Endothelial cell (in vitro differentiated cells): ENCODE data around the gene STAT5A. TPM values are rescaled to one million over a fixed set of nuclear protein-coding genes. Genes with fewer than 3 reads are reported as not detected.
A peak's percentile ranks its signal among the peaks of the same experiment; 100 is the strongest.

Experiments used
- DNase-seq: peaks from one replicate; pipeline ENCODE4 v3.0.0; 2021; ENCODE audit warnings: low spot score
- H3K27ac Mint-ChIP-seq: one replicate; pipeline ENCODE4 v1.8.0; 2021; ENCODE audit warnings: mixed read lengths, inconsistent platforms; ENCODE audit not compliant: unreplicated experiment
- H3K27me3 Mint-ChIP-seq: one replicate; pipeline ENCODE4 v1.8.0; 2021; ENCODE audit warnings: mild to moderate bottlenecking, moderate library complexity, mixed read lengths, inconsistent platforms; ENCODE audit not compliant: unreplicated experiment
- H3K36me3 Mint-ChIP-seq: one replicate; pipeline ENCODE4 v1.8.0; 2021; ENCODE audit warnings: mild to moderate bottlenecking, low read depth, mixed read lengths, inconsistent platforms; ENCODE audit not compliant: unreplicated experiment
- H3K4me1 Mint-ChIP-seq: one replicate; pipeline ENCODE4 v1.8.0; 2021; ENCODE audit warnings: mild to moderate bottlenecking, mixed read lengths, inconsistent platforms; ENCODE audit not compliant: unreplicated experiment
- H3K4me3 Mint-ChIP-seq: one replicate; pipeline ENCODE4 v1.8.0; 2021; ENCODE audit warnings: mild to moderate bottlenecking, mixed read lengths, inconsistent platforms; ENCODE audit not compliant: unreplicated experiment
- H3K9me3 Mint-ChIP-seq: one replicate; pipeline ENCODE4 v1.8.0; 2021; ENCODE audit warnings: mixed read lengths, inconsistent platforms; ENCODE audit not compliant: unreplicated experiment
- total RNA-seq: library from RNA; stranded (reverse); fragmentation: NEBNext Ultra II Directional; extraction: Animal tissue kit (Norgen Biotek cat#: 25700); gene quantifications from one replicate; pipeline ENCODE4 v1.2.1, GENCODE V29; 2021; ENCODE audit not compliant: unreplicated experiment
- TF ChIP-seq, protein P1 (sequence below): fragments of 200-600 bp; sonication (generic); IDR thresholded peaks from one replicate; pipeline ENCODE4 v1.5.0; 2021; ENCODE audit warnings: antibody characterized with exemption; ENCODE audit not compliant: unreplicated experiment

The STAT5A gene
- total RNA-seq, 1 donor from 2014 or later: 67.2 TPM

GRCh38 chr17:42271006-42271778 is 17.1 kb upstream of the STAT5A start:
- TF ChIP-seq, protein P1, sequence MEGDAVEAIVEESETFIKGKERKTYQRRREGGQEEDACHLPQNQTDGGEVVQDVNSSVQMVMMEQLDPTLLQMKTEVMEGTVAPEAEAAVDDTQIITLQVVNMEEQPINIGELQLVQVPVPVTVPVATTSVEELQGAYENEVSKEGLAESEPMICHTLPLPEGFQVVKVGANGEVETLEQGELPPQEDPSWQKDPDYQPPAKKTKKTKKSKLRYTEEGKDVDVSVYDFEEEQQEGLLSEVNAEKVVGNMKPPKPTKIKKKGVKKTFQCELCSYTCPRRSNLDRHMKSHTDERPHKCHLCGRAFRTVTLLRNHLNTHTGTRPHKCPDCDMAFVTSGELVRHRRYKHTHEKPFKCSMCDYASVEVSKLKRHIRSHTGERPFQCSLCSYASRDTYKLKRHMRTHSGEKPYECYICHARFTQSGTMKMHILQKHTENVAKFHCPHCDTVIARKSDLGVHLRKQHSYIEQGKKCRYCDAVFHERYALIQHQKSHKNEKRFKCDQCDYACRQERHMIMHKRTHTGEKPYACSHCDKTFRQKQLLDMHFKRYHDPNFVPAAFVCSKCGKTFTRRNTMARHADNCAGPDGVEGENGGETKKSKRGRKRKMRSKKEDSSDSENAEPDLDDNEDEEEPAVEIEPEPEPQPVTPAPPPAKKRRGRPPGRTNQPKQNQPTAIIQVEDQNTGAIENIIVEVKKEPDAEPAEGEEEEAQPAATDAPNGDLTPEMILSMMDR: no peak
- no peak overlapping the region for H3K4me3 Mint-ChIP-seq
- no peaks in the 10 kb centered on the region for H3K36me3 Mint-ChIP-seq
- no peak for DNase-seq
- peaks cover 4% of the 10 kb centered on the region for H3K27me3 Mint-ChIP-seq
- H3K27ac Mint-ChIP-seq: no peak overlapping the region
- H3K4me1 Mint-ChIP-seq: peaks cover 31% of the 10 kb centered on the region
- H3K9me3 Mint-ChIP-seq: no peaks in the 10 kb centered on the region

DNA sequence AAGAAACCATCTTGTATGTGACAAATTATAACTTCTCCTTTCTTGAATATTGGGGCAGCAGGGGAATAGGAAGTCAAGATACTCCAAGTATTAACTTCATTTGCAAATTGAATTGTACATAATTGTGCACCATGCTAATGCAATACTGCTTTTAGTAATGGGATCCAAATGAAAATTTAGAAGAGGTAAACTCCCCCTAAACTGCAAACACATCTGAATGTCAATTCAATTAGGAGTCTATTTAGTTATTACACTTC is 16.6 kb upstream of the STAT5A start:
- Mint-ChIP-seq H3K4me1 (peaks cover 31% of the 10 kb centered on the region), H3K36me3 (no peaks in the 10 kb centered on the region), H3K27me3 (peaks cover 4% of the 10 kb centered on the region), H3K9me3 (no peaks in the 10 kb centered on the region), H3K27ac (no peak overlapping the region), H3K4me3 (no peak overlapping the region)
- TF ChIP-seq, protein P1: no peak
- no peak for DNase-seq

DNA sequence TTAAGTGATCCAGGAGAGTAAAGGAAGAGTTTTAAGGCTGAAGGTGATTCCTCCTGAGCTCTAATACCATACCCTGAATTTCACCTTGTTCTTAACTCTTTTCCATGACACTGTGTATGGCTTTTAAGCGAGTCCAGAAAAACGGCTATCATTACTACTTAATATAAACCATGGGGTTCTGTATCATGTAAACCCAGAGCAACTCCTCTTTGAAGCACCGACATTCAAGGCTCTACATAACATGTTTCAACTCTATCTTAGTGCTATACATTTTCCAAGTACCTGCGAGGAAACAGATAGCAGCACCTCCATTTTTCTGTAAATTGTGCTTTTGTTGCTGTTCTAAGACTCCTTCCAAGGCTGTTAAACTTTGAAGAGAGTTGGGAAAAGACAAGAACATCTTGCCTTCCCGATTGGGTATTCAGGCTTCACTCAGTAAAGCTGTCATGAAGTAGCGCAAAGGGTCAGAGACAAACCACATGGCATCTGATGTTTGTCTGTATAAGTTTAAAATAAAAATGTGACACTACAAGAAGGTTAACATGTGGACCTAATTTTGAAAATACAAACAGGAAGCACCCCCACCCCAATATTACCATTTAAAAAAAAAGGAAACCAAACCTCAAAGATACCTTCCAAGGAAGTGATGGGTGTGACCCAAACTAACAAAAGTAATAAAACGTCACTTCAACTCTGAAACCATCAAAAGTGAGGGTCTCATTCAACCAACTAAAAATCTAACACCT is 16.0 kb upstream of the STAT5A start:
- no peaks in the 10 kb centered on the region for H3K36me3 Mint-ChIP-seq
- no peak overlapping the region for H3K27ac Mint-ChIP-seq
- no peak for DNase-seq
- H3K4me1 Mint-ChIP-seq: peaks cover 36% of the 10 kb centered on the region
- peaks cover 4% of the 10 kb centered on the region for H3K27me3 Mint-ChIP-seq
- no peaks in the 10 kb centered on the region for H3K9me3 Mint-ChIP-seq
- TF ChIP-seq, protein P1: no peak
- H3K4me3 Mint-ChIP-seq: no peak overlapping the region

DNA sequence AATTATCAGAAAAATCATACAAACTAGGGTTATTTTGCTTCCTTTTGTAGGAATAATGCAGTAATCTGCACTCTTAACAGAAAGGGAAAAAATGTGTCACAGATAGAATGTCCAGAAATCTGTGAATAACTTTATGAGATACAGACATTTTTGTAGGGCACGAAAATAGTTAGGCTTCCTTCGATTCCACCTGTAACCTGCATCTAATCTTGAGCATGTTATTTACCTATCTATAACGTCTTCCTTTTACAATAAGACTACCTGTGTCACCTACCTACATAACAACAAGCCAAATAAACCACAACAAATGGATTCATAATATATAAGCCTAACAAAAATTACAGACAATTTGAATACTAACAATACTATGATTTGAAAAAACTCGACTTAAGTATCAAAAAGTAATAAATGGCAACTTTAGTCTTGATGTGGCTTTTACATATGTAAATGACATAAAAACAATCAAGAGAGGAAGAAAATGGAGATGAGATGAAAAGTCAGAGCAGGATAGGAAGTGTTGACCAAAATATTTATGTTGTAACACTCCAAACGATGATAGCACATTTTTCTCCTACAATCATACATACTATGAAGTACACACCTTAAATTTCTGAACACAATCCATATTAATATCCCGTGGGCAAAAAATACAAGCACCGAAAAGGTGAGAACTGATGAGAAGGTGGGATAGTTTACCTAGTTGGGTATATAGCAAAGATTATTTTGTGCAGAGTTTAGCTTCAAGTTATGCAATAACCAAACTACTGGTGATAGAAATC is 14.6 kb upstream of the STAT5A start:
- no peak overlapping the region for H3K4me3 Mint-ChIP-seq
- H3K4me1 Mint-ChIP-seq: peaks cover 41% of the 10 kb centered on the region
- H3K27ac Mint-ChIP-seq: no peak overlapping the region
- H3K36me3 Mint-ChIP-seq: no peaks in the 10 kb centered on the region
- no peak for DNase-seq
- H3K9me3 Mint-ChIP-seq: no peaks in the 10 kb centered on the region
- peaks cover 7% of the 10 kb centered on the region for H3K27me3 Mint-ChIP-seq
- TF ChIP-seq, protein P1: no peak

DNA sequence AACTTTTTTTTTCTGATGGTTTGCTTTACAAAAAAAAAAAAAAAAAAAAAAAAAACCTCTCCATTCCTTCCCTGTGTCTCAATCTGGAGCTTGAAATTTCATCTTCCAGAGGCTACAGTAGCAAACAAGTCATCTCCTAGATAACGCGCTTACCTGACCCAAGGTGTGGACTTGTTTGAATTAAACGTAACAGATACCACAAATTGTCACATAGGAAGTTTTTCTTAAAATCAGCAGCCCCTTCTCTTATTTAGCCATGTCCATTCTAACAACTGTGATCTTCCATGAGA is 14.1 kb upstream of the STAT5A start:
- Mint-ChIP-seq H3K27ac (no peak overlapping the region), H3K36me3 (no peaks in the 10 kb centered on the region)

More for the DNA sequence above, 14.1 kb upstream of the STAT5A start:
- H3K9me3 Mint-ChIP-seq: no peaks in the 10 kb centered on the region
- peaks cover 41% of the 10 kb centered on the region for H3K4me1 Mint-ChIP-seq
- TF ChIP-seq, protein P1: no peak
- peak overlapping the region; percentile 99 for H3K4me3 Mint-ChIP-seq
- no peak for DNase-seq
- peaks cover 7% of the 10 kb centered on the region for H3K27me3 Mint-ChIP-seq
